ENCODE data around the gene DOCK3. TPM values are rescaled to one million over a fixed set of nuclear protein-coding genes. Genes with fewer than 3 reads are reported as not detected.

Gene DOCK3
- total and polyA plus RNA-seq, 4 donors: 0.01 to 0.08 (median 0.06) TPM; not detected in 1

DNA sequence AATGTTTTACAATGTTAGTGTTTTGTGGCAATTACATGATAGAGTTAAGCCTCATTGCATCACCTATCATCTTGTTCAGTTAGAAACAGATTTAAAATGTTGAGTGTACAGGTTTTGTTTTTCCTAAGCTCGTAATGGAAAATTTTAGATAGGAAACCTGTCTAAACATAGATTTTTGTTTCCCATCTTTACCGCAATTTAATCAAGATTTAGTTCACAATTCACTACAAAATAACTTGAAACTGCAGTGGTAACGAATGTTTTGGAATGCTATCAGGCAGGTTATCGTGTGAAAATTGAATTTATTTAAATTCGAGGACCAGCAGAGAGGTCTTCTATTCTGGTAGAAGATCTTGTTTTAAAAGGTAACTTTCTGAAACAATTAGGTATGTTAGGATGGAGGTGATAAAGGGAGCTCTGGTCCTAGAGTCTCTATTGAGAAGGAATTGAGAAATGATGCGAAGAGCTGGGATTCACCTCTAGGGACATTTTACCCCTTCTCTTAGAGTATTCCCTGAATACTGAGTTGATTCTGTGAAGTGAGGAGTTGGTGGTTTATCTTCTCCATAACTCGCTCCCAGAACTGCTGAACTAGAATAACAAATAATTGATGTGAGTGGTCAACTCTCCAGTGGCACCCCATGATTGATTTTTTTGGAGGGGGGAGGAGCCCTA is 1.4 kb downstream of the DOCK3 start:
- Histone ChIP-seq H3K4me1 (ENCODE audit: control insufficient read depth in 4 of 4, insufficient read depth in 4 of 4, low read length in 3 of 4) (peaks cover 4 to 12% (median 10%) of the 10 kb centered on the region in 4 donors), H3K4me3 (ENCODE audit: low read depth in 1 of 3, low read length in 3 of 3) (no peak overlapping the region), H3K36me3 (ENCODE audit: control insufficient read depth in 4 of 4, insufficient read depth in 3 of 4, low read depth in 1 of 4, low read length in 3 of 4) (no peaks in the 10 kb centered on the region), H3K9ac (ENCODE audit: low read depth in 1 of 2, low read length in 2 of 2) (no peak overlapping the region), H3K27me3 (ENCODE audit: control insufficient read depth in 4 of 4, insufficient read depth in 4 of 4, low read length in 3 of 4) (peaks cover 0 to 29% (median 13%) of the 10 kb centered on the region in 4 donors), H3K9me3 (ENCODE audit: control insufficient read depth in 4 of 4, low read length in 3 of 4) (no peaks in the 10 kb centered on the region), H3K27ac (ENCODE audit: low read depth in 1 of 2, low read length in 2 of 2) (no peak overlapping the region)
- TF ChIP-seq, protein P1, sequence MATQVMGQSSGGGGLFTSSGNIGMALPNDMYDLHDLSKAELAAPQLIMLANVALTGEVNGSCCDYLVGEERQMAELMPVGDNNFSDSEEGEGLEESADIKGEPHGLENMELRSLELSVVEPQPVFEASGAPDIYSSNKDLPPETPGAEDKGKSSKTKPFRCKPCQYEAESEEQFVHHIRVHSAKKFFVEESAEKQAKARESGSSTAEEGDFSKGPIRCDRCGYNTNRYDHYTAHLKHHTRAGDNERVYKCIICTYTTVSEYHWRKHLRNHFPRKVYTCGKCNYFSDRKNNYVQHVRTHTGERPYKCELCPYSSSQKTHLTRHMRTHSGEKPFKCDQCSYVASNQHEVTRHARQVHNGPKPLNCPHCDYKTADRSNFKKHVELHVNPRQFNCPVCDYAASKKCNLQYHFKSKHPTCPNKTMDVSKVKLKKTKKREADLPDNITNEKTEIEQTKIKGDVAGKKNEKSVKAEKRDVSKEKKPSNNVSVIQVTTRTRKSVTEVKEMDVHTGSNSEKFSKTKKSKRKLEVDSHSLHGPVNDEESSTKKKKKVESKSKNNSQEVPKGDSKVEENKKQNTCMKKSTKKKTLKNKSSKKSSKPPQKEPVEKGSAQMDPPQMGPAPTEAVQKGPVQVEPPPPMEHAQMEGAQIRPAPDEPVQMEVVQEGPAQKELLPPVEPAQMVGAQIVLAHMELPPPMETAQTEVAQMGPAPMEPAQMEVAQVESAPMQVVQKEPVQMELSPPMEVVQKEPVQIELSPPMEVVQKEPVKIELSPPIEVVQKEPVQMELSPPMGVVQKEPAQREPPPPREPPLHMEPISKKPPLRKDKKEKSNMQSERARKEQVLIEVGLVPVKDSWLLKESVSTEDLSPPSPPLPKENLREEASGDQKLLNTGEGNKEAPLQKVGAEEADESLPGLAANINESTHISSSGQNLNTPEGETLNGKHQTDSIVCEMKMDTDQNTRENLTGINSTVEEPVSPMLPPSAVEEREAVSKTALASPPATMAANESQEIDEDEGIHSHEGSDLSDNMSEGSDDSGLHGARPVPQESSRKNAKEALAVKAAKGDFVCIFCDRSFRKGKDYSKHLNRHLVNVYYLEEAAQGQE (IDR thresholded peaks at IDR 0.05): no peak
- TF ChIP-seq, protein P2, sequence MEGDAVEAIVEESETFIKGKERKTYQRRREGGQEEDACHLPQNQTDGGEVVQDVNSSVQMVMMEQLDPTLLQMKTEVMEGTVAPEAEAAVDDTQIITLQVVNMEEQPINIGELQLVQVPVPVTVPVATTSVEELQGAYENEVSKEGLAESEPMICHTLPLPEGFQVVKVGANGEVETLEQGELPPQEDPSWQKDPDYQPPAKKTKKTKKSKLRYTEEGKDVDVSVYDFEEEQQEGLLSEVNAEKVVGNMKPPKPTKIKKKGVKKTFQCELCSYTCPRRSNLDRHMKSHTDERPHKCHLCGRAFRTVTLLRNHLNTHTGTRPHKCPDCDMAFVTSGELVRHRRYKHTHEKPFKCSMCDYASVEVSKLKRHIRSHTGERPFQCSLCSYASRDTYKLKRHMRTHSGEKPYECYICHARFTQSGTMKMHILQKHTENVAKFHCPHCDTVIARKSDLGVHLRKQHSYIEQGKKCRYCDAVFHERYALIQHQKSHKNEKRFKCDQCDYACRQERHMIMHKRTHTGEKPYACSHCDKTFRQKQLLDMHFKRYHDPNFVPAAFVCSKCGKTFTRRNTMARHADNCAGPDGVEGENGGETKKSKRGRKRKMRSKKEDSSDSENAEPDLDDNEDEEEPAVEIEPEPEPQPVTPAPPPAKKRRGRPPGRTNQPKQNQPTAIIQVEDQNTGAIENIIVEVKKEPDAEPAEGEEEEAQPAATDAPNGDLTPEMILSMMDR (IDR thresholded peaks at IDR 0.05; ENCODE audit: low read depth, low read length, missing input control): no peak
- TF ChIP-seq, protein P3, sequence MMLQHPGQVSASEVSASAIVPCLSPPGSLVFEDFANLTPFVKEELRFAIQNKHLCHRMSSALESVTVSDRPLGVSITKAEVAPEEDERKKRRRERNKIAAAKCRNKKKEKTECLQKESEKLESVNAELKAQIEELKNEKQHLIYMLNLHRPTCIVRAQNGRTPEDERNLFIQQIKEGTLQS (IDR thresholded peaks at IDR 0.05): no peak
- TF ChIP-seq NR2F2 (IDR thresholded peaks at IDR 0.05) (no peak), FOXA1 (IDR thresholded peaks at IDR 0.05) (no peak), JUND (IDR thresholded peaks at IDR 0.05) (no peak), FOXA2 (IDR thresholded peaks at IDR 0.05) (no peak), HNF4A (conservative IDR thresholded peaks at IDR 0.05) (no peak), TAF1 (conservative IDR thresholded peaks at IDR 0.05) (no peak), HNF4G (IDR thresholded peaks at IDR 0.05) (no peak), GABPA (IDR thresholded peaks at IDR 0.05 in 1 of 2, conservative IDR thresholded peaks at IDR 0.05 in 1 of 2) (no peak), RXRA (IDR thresholded peaks at IDR 0.05) (no peak)
- TF ChIP-seq, protein P4, sequence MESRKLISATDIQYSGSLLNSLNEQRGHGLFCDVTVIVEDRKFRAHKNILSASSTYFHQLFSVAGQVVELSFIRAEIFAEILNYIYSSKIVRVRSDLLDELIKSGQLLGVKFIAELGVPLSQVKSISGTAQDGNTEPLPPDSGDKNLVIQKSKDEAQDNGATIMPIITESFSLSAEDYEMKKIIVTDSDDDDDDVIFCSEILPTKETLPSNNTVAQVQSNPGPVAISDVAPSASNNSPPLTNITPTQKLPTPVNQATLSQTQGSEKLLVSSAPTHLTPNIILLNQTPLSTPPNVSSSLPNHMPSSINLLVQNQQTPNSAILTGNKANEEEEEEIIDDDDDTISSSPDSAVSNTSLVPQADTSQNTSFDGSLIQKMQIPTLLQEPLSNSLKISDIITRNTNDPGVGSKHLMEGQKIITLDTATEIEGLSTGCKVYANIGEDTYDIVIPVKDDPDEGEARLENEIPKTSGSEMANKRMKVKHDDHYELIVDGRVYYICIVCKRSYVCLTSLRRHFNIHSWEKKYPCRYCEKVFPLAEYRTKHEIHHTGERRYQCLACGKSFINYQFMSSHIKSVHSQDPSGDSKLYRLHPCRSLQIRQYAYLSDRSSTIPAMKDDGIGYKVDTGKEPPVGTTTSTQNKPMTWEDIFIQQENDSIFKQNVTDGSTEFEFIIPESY (IDR thresholded peaks at IDR 0.05): no peak
- TF ChIP-seq, protein P5, sequence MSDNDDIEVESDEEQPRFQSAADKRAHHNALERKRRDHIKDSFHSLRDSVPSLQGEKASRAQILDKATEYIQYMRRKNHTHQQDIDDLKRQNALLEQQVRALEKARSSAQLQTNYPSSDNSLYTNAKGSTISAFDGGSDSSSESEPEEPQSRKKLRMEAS (IDR thresholded peaks at IDR 0.05): no peak
- WGBS: 77% methylated on average over 7 of the region's 7 CpGs
- DNase-seq (ENCODE audit: low spot score): no peak

Measured in liver (tissue), 9 donors.